GM12801 (cell line): ENCODE results near the gene LGR4.

Experiments used
- TF ChIP-seq, protein P1 (sequence below): IDR thresholded peaks from one replicate; pipeline ENCODE4 v1.5.1; 2011; ENCODE audit warnings: control low read depth; ENCODE audit not compliant: insufficient read length; ENCODE audit errors: extremely low read depth

LGR4 gene

DNA sequence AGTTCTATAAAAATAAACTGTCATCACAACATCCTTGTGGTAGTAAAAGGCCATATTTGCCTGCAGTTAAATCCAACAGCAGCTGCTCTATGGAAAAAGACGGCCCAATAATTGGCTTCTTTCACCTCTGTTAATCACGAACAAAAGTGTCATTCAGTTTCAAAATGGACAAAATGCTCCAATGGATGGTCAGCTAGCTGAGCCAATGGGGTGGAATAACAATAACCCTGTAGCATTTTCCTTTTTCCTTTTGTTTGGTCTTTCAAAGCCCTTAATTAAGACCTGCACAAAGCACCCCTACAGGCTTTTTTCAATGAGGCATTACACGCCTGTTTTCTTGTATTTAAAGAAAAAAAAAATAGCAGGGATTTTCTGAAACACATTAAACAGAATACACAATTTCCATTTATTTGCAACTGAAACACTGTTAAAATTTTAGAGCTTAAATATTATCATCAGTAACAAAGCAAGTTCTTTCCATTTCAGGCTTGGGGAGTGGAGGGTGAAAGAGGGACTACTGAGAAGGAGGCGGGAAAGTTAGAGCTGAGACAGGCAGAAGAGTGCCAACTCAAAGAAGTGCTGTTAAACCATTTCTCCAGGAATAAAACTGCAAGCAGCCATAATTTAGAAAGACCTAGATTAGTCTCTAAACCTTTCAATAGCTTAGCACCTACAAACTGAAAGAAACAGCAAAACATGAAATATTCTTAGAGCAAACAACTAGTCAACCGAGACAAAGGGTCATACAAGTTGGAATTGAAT, 28.7 kb downstream of the LGR4 start:
- TF ChIP-seq, protein P1, sequence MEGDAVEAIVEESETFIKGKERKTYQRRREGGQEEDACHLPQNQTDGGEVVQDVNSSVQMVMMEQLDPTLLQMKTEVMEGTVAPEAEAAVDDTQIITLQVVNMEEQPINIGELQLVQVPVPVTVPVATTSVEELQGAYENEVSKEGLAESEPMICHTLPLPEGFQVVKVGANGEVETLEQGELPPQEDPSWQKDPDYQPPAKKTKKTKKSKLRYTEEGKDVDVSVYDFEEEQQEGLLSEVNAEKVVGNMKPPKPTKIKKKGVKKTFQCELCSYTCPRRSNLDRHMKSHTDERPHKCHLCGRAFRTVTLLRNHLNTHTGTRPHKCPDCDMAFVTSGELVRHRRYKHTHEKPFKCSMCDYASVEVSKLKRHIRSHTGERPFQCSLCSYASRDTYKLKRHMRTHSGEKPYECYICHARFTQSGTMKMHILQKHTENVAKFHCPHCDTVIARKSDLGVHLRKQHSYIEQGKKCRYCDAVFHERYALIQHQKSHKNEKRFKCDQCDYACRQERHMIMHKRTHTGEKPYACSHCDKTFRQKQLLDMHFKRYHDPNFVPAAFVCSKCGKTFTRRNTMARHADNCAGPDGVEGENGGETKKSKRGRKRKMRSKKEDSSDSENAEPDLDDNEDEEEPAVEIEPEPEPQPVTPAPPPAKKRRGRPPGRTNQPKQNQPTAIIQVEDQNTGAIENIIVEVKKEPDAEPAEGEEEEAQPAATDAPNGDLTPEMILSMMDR = no peak

DNA sequence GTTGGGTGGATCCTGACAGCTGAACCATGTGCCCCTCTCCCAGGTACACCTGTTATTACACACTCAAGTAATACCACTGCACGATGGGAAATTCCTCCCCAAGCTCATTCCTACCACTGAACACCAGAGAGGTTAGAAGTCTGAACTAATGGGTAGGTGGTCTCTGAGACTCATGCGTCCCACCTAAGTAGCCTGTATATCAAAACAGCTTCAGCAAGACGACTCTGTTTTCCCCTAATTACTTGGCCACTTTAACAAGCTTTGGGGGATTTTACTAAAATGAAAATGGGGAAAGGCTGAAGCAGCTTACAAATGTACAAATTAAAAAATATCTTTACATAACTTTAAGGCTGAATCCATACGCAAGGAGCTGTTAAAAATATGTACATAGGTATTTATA, 29.4 kb downstream of the LGR4 start:
- TF ChIP-seq, protein P1 = no peak

DNA sequence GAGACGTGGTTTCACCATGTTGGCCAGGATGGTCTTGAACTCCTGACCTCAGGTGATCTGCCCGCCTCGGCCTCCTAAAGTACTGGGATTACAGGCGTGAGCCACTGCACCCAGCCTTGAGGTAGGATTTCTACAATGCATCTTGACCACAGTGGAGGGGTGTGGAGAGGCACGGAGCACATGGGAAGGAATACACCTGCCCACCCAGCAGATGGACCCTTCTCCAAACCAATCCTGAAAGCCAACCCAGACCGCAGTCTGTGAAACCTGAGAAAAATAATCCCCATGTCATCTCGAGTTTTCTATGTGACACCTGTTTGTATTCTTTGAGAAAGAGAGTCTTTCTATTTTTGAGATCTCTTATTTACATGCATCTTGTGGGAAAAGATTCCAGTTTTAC, 32.5 kb downstream of the LGR4 start:
- TF ChIP-seq, protein P1 = no peak

DNA sequence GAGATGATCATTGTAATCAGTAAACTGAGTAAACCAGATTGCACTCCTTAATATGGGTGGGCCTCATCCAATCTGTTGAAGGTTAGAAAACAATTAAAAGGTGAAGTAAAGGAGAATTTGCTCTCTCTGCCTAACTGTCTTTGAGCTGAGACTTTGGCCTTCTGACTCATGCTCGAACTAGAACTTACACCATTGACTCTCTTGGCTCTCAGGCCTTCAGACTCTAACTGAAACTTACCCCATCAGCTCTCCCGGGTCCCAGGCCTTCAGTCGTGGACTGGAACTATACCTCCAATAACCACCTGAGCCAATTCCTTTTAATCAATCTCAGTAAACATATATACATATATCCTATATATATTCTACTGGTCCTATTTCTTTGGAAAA, 34.0 kb downstream of the LGR4 start:
- TF ChIP-seq, protein P1 = no peak

DNA sequence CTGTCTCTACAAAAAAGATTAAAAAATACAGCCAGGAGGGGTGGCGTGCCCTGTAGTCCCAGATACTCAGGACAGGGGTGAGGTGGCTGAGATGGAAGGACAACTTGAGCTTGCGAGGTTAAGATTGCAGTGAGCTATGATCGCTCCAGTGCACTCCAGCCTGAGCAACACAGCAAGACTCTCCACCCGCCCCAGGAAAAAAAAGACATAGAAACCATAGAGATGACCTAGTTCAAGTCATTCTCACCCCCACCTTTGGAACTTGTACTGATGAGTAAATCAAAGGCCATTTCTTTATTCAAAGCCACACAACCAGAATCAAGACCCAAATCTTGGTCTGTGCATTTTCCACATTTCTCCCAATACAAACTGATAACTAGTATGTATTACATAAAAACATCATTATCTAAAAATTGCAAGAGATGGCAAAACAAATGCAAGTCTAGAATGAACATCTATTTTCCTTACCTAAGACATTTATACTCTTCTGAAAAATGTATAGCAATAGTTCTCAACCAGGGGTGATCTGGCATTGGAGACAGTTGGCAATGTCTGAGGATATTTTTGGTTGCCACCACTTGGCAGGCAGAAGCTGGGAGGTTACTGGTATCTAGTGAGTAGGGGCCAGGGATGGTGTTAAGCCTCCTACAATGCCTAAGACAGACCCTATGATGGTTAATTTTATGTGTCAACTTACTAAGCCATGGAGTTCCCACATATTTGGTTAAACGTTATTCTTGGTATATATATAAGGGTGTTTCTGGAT, 34.6 kb downstream of the LGR4 start:
- TF ChIP-seq, protein P1 = no peak

DNA sequence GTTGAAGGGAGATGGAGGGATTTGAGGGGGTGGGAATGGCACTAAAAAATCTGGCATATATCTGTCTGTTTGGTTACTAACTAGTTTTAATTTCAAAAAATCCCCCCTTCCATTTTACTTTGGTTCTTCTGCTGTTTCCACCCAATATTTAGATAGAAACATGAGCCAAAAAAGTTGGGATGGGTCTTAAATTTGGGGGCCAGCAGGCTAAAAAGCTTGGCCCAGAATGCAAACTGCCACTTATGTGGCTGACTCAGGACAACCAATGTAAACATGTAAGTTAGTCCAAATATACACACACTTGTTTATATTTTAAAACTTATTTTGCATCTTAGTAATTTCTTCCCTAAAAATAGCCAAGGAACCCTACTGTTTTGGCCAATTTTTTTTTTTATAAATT, 35.7 kb downstream of the LGR4 start:
- TF ChIP-seq, protein P1 = no peak

DNA sequence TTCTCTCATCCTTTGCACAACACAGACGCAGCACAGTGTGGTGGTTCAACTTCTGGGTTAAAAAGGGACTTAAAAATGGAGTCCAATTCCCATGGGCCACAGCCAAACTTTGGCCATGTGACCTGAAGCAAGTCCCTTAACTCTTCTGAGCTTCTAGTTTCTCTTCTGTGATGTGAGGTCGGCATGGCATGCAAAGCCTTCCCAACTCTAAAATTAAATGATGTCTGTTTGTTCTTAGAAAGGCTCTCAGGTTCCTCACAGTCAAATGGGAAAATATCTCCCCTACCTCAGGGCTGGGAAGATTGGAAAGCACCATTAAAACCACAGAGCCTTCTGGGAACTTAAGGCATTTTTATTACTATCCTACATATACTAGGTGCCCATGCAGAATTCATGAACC, 38.8 kb downstream of the LGR4 start:
- TF ChIP-seq, protein P1 = no peak
